Nephron progenitor cell (in vitro differentiated cells): ENCODE data around the gene GPR146.

ENCODE experiments used
- DNase-seq: peaks from one replicate; pipeline ENCODE4 v3.0.0; 2021
- H3K27ac Mint-ChIP-seq: 2 replicates; pipeline ENCODE4 v1.8.0; 2021; ENCODE audit warnings: mild to moderate bottlenecking, moderate library complexity, mixed read lengths
- H3K27me3 Mint-ChIP-seq: 2 replicates; pipeline ENCODE4 v1.8.0; 2021; ENCODE audit warnings: mild to moderate bottlenecking, low read depth, mixed read lengths; ENCODE audit not compliant: poor library complexity
- H3K36me3 Mint-ChIP-seq: 2 replicates; pipeline ENCODE4 v1.8.0; 2021; ENCODE audit warnings: low read depth, mixed read lengths
- H3K4me1 Mint-ChIP-seq: 2 replicates; pipeline ENCODE4 v1.8.0; 2021; ENCODE audit warnings: mixed read lengths
- H3K4me3 Mint-ChIP-seq: 2 replicates; pipeline ENCODE4 v1.8.0; 2021; ENCODE audit warnings: mild to moderate bottlenecking, moderate library complexity, mixed read lengths
- H3K9me3 Mint-ChIP-seq: 2 replicates; pipeline ENCODE4 v1.8.0; 2021; ENCODE audit warnings: mild to moderate bottlenecking, moderate library complexity, mixed read lengths
- CTCF ChIP-seq: fragments of 200-600 bp; sonication (generic); IDR thresholded peaks from 2 replicates; pipeline ENCODE4 v1.5.0; 2021; ENCODE audit warnings: antibody characterized with exemption

The GPR146 gene

DNA sequence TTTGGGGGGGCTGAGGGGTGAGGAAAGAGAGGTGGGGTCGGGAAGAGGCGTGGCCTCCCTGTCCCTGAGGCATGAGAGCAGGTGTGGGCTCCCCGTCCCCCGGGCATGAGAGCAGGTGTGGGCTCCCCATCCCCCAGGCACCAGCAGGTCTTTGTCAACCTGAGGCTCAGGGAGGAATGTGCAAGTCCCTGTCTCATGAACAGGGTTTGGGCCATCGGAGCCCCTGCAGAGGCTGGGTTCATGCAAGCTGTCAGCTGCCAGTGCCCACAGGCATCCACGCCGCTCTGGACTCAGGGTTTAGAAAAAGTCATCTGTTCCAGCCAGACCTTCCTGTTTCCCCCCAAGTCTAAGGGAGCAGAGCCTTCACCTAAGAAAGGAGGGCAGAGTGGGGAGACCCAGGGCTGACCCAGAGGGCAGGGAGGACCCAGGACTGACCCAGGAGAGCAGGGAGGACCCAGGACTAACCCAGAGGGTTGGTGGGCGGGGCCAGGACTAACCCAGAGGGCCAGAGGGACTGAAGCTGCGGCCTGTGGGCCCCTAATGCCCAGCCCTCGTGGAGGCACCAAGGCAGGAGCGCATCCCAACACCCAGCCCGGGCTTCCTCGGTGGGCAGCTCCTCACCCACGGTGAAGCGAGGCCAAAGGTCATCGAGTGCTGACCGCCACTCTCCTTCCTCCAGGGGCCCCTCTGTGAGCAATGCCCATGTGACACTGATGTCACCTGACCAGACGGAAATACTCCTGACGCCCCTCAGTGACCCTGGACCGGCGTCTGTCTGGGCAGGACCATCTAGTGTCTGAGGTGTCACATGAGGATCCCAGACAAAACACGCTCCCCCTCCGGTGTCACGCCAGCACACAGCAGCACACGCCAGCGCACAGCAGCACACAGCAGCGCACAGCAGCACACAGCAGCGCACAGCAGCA, 28.9 kb upstream of the GPR146 start:
- no peak overlapping the region for H3K27ac Mint-ChIP-seq
- H3K9me3 Mint-ChIP-seq, result no peaks in the 10 kb centered on the region
- H3K4me3 Mint-ChIP-seq, result no peak overlapping the region
- DNase-seq, result no peak
- H3K4me1 Mint-ChIP-seq, result peaks cover 22% of the 10 kb centered on the region
- H3K36me3 Mint-ChIP-seq, result peaks cover 8% of the 10 kb centered on the region
- no peak for TF ChIP-seq CTCF
- H3K27me3 Mint-ChIP-seq, result no peaks in the 10 kb centered on the region

DNA sequence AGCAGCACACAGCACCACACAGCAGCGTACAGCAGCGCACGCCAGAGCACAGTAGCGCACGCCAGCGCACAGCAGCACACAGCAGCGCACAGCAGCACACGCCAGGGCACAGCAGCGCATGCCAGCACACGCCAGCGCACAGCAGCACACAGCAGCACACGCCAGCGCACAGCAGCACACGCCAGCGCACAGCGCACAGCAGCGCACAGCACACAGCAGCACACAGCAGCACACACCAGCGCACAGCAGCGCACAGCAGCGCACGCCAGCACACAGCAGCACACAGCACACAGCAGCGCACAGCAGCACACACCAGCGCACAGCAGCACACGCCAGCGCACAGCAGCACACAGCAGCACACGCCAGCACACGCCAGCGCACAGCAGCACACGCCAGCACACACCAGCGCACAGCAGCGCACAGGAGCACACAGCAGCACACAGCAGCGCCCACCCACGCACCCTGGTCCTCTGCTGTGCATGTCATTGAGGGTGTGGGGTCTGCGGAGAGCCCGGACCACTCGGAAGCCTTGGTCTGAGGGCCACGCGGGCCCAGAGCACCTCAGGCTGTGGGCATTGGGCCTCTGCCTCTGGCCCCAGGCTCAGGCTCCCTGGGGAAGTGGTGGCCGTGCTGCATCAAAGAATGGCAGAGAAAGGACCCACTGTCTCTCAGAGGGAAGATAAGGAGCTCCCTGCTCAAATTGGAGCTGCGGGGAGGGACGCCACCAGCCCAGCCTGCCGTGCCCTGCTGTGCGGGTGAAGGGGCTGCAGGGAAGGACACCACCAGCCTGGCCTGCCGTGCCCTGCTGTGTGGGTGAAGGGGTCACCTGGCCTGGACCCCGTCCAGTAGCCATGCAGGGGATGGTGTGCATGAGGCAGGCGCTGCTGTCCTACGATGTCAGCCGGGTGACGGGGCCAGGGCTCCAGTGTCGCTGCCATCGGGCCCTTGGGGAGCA, 27.5 kb upstream of the GPR146 start:
- Mint-ChIP-seq H3K36me3 (peaks cover 14% of the 10 kb centered on the region), H3K27me3 (no peaks in the 10 kb centered on the region), H3K9me3 (peaks cover 5% of the 10 kb centered on the region), H3K4me3 (no peak overlapping the region), H3K4me1 (peaks cover 22% of the 10 kb centered on the region), H3K27ac (no peak overlapping the region)
- no peak for DNase-seq
- TF ChIP-seq CTCF, result no peak

- H3K9me3 Mint-ChIP-seq, result peaks cover 11% of the 10 kb centered on the region
- H3K4me1 Mint-ChIP-seq, result peaks cover 29% of the 10 kb centered on the region
- TF ChIP-seq CTCF, result no peak
- no peaks in the 10 kb centered on the region for H3K27me3 Mint-ChIP-seq
- DNase-seq, result no peak
- peaks cover 22% of the 10 kb centered on the region for H3K36me3 Mint-ChIP-seq
- H3K4me3 Mint-ChIP-seq, result no peak overlapping the region
- peak overlapping the region; percentile 29 for H3K27ac Mint-ChIP-seq
Observed at GRCh38 chr7:1017586-1018333, 26.6 kb upstream of the GPR146 start.

DNA sequence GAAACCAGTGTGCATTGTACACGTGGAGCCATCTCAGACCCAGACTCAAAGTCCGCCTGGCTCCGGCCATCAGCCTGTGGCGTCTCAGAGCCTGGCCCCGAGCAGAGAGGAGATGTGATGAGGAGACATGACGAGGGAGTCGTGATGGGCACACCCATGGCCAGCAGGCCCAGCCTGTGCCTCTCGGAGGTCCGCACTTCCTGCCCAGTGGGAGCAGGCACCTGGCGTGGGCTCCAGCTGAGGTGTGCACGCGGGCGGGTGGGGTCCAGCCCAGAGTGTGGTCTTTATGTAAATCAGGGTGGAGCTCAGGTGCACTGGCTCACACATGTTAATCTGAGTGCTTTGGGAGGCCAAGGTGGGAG, 26.0 kb upstream of the GPR146 start:
- no peak for DNase-seq
- Mint-ChIP-seq H3K4me1 (peaks cover 34% of the 10 kb centered on the region), H3K27me3 (no peaks in the 10 kb centered on the region), H3K4me3 (no peak overlapping the region), H3K9me3 (peaks cover 11% of the 10 kb centered on the region), H3K27ac (no peak overlapping the region), H3K36me3 (peaks cover 23% of the 10 kb centered on the region)
- no peak for TF ChIP-seq CTCF

- H3K4me1 Mint-ChIP-seq, result peaks cover 36% of the 10 kb centered on the region
- H3K27me3 Mint-ChIP-seq, result no peaks in the 10 kb centered on the region
- no peak overlapping the region for H3K27ac Mint-ChIP-seq
- H3K36me3 Mint-ChIP-seq, result peaks cover 28% of the 10 kb centered on the region
- no peak for DNase-seq
- peaks cover 11% of the 10 kb centered on the region for H3K9me3 Mint-ChIP-seq
- no peak overlapping the region for H3K4me3 Mint-ChIP-seq
- TF ChIP-seq CTCF, result no peak
Observed at GRCh38 chr7:1019255-1019785, 25.0 kb upstream of the GPR146 start.
